GM12891 (cell line): ENCODE data around the gene PLSCR2.

ENCODE experiments used
- POLR2A ChIP-seq: IDR thresholded peaks from 2 replicates; pipeline ENCODE4 v1.6.1; 2011; ENCODE audit warnings: low read depth, low read length, control low read depth
- POLR2AphosphoS5 ChIP-seq: IDR thresholded peaks from 2 replicates; pipeline ENCODE4 v1.6.1; 2011; ENCODE audit warnings: low read depth, low read length, control low read depth

GRCh38 chr3:146496251-146496650, 26.9 kb upstream of the PLSCR2 start:
- TF ChIP-seq POLR2A (no peak), POLR2AphosphoS5 (no peak)
